ENCODE measurements around the gene COX6B2.

COX6B2 gene

GRCh38 chr19:55316646-55317045 lies 37.9 kb downstream of the COX6B2 start:
- H3K27ac ChIP-seq = no peak overlapping the region
- in situ Hi-C loops (cut with HindIII; ENCODE audit: low pct_ligation_motif_present, low sequenced_read_pairs) = no loop called here
- H3K4me3 ChIP-seq (ENCODE audit: low read depth, low read length) = no peak overlapping the region
- DNase-seq = no peak
- no peaks in the 10 kb centered on the region for H3K27me3 ChIP-seq (replicated peaks)
- TF ChIP-seq, protein P1, sequence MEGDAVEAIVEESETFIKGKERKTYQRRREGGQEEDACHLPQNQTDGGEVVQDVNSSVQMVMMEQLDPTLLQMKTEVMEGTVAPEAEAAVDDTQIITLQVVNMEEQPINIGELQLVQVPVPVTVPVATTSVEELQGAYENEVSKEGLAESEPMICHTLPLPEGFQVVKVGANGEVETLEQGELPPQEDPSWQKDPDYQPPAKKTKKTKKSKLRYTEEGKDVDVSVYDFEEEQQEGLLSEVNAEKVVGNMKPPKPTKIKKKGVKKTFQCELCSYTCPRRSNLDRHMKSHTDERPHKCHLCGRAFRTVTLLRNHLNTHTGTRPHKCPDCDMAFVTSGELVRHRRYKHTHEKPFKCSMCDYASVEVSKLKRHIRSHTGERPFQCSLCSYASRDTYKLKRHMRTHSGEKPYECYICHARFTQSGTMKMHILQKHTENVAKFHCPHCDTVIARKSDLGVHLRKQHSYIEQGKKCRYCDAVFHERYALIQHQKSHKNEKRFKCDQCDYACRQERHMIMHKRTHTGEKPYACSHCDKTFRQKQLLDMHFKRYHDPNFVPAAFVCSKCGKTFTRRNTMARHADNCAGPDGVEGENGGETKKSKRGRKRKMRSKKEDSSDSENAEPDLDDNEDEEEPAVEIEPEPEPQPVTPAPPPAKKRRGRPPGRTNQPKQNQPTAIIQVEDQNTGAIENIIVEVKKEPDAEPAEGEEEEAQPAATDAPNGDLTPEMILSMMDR (IDR thresholded peaks at IDR 0.05; ENCODE audit: low read depth, low read length, missing control alignments) = no peak
- no peaks in the 10 kb centered on the region for H3K36me3 ChIP-seq (replicated peaks)

DNA sequence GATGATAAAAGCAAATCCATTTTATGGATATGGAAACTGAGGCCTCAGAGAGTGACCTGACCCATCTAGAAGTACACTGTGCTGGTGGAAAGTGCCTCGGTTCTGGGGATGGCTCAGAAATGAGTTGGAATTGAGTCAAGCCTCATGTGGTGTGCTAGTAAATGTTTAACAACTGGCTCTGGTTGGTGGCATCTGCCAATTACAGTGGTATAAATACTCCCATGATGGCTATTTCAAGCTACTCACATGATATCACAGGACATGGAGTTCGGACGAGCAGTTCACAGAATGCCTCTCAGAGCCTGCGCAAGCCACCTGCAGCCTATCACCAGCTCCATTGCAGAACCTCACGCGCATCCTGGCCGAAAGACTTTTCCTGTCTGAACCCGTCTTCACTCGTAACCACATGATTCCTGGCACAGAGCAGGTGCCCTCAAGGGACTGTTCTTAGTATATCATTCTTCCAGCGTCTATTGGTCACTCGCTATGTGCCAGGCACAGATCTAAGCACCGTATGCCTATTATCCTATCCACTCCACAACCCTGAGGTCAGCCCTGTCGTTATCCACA lies 38.5 kb downstream of the COX6B2 start:
- Histone ChIP-seq H3K27me3 (replicated peaks) (no peaks in the 10 kb centered on the region), H3K4me3 (ENCODE audit: low read depth, low read length) (no peak overlapping the region), H3K27ac (no peak overlapping the region), H3K36me3 (replicated peaks) (no peaks in the 10 kb centered on the region)
- TF ChIP-seq, protein P1 (IDR thresholded peaks at IDR 0.05; ENCODE audit: low read depth, low read length, missing control alignments) = no peak
- in situ Hi-C loops (cut with HindIII; ENCODE audit: low pct_ligation_motif_present, low sequenced_read_pairs) = no loop called here
- DNase-seq = no peak

GRCh38 chr19:55314396-55314795 lies 40.1 kb downstream of the COX6B2 start:
- Histone ChIP-seq H3K36me3 (replicated peaks) (peaks cover 1% of the 10 kb centered on the region), H3K27ac (no peak overlapping the region), H3K4me3 (ENCODE audit: low read depth, low read length) (no peak overlapping the region), H3K27me3 (replicated peaks) (no peaks in the 10 kb centered on the region)
- TF ChIP-seq, protein P1 (IDR thresholded peaks at IDR 0.05; ENCODE audit: low read depth, low read length, missing control alignments) = no peak
- DNase-seq = no peak
- in situ Hi-C loops (cut with HindIII; ENCODE audit: low pct_ligation_motif_present, low sequenced_read_pairs) = no loop called here

GRCh38 chr19:55312621-55313512 lies 41.7 kb downstream of the COX6B2 start:
- in situ Hi-C loops (cut with HindIII; ENCODE audit: low pct_ligation_motif_present, low sequenced_read_pairs) = no loop called here
- TF ChIP-seq, protein P1 (IDR thresholded peaks at IDR 0.05; ENCODE audit: low read depth, low read length, missing control alignments) = no peak
- no peaks in the 10 kb centered on the region for H3K27me3 ChIP-seq (replicated peaks)
- peaks cover 9% of the 10 kb centered on the region for H3K36me3 ChIP-seq (replicated peaks)
- no peak overlapping the region for H3K27ac ChIP-seq
- no peak overlapping the region for H3K4me3 ChIP-seq (ENCODE audit: low read depth, low read length)
- no peak for DNase-seq

- H3K27ac ChIP-seq = no peak overlapping the region
- no peak for DNase-seq
- no peaks in the 10 kb centered on the region for H3K27me3 ChIP-seq (replicated peaks)
- TF ChIP-seq, protein P1 (IDR thresholded peaks at IDR 0.05; ENCODE audit: low read depth, low read length, missing control alignments) = no peak
- no peak overlapping the region for H3K4me3 ChIP-seq (ENCODE audit: low read depth, low read length)
- H3K36me3 ChIP-seq (replicated peaks) = peaks cover 9% of the 10 kb centered on the region
- in situ Hi-C loops (cut with HindIII; ENCODE audit: low pct_ligation_motif_present, low sequenced_read_pairs) = no loop called here
Observed at GRCh38 chr19:55311797-55312196, 42.7 kb downstream of the COX6B2 start.
